Daoy (cell line): Measurements from ENCODE around the gene IL32. TPM values are rescaled to one million over a fixed set of nuclear protein-coding genes. Genes with fewer than 3 reads are reported as not detected.
"Not testable (repeated sequence)": the region's sequence is repeated elsewhere in the genome, so short reads cannot be mapped to it uniquely, and the experiment has no call there.

ENCODE experiments used
- DNase-seq: peaks from one replicate; pipeline ENCODE4 v3.0.0-alpha.2; 2015; ENCODE audit warnings: low read depth
- total RNA-seq: library from RNA; depleted of rRNA; stranded (reverse); fragments of >200 nt; shearing (Covaris generic); gene quantifications from 2 replicates; pipeline ENCODE4 v1.2.3, GENCODE V29; 2014

The IL32 gene
- total RNA-seq, 1 experiment from 2014 or later: 362 TPM

- no peak for DNase-seq
Observed at GRCh38 chr16:3051494-3051893, 13.9 kb upstream of the IL32 start.

DNA sequence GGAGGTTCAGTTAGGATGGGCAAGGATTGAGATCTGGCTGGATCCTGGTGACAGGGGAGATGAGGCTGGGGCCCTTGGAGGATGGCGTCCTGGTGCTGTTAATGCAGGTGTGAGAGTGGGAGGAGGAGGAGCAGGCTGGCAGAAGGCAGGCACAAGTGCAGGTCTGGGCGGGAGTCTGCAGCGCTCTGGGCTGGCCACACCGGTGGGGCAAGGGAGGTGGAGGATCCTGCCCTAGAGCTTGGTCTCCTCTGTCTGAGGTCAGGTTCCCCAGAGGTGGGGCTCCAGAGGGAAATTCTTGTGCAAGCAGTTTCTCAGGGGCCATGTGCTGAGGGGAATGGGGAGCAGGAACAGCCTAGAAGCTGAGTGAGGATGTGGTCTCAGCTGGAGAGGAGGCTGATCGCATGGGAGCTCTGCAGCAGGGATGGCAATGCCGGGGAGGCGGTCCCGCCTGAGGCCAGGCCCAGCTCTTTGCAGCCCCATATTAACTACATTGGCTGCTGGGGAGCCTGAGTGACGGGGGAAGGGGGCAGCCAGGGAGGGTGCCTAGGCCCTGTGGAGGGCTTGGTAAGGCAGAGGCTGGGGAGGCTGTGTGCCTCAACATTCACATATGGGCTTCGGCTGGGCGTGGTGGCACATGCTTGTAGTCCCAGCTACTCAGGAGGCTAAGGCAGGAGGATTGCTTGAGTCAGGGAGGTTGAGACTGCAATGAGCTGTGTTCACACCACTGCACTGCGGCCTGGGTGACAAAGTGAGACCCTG is 12.7 kb upstream of the IL32 start:
- not testable (repeated sequence) for DNase-seq

GRCh38 chr16:3053330-3053710 is 12.1 kb upstream of the IL32 start:
- not testable (repeated sequence) for DNase-seq

DNA sequence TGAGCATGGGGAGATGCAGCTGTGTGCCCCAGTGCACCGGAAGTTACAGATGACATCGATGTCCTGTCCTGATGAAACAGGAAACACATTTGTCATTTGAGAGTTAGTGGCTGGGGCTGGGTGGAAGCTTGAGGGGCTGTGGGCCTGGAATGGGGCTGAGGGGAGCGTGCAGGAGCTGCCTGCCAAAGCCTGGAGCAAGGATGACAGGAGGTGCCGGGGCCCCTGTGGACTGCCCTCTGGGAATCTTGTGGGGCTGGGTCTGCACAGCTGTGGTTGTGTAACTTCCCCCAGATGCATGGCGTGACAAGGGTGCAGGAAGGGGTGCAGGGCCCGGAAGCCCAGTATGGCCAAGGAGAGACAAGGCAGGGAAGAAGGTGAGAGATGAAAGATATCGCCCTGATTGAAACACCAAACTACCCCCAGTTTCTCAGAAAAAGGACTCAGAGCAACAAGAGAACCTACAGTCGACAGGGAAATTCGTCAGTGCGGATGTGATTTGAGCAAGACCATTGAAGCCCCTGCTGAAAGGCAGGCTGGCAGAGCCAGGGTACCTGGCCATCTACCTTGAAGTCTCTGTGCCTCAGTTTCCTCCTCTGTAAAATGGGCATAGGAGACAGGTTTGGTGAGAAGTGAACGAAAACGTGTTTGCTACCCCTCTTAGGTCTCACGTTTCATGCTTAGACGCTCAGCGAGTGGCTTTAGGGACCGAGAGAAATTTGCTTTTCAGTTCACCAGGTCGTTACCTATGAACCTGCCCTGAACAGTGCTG is 10.3 kb upstream of the IL32 start:
- DNase-seq: no peak

DNA sequence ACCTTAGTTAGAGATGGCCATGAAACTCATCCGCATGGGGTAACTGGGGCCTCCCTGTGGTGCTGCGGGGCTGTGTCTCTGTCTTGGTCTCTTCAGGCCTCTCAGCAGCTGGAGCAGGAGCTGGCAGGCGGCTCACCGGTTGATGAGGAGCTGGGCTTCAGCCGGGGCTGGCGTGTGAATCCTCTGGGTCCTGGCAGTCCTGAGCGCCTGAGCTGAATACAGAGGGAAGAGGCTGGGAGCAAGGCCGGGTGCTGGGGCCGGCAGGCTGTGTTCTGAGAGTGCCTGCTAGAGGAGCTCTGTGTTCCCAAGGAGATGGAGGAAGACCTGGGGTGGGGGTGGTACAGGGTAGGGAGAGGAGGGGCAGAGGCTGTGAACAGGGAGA is 9.7 kb upstream of the IL32 start:
- DNase-seq: not testable (repeated sequence)

- no peak for DNase-seq
Observed at GRCh38 chr16:3056336-3057180, 8.9 kb upstream of the IL32 start.

GRCh38 chr16:3057181-3058138 is 8.0 kb upstream of the IL32 start:
- no peak for DNase-seq

DNA sequence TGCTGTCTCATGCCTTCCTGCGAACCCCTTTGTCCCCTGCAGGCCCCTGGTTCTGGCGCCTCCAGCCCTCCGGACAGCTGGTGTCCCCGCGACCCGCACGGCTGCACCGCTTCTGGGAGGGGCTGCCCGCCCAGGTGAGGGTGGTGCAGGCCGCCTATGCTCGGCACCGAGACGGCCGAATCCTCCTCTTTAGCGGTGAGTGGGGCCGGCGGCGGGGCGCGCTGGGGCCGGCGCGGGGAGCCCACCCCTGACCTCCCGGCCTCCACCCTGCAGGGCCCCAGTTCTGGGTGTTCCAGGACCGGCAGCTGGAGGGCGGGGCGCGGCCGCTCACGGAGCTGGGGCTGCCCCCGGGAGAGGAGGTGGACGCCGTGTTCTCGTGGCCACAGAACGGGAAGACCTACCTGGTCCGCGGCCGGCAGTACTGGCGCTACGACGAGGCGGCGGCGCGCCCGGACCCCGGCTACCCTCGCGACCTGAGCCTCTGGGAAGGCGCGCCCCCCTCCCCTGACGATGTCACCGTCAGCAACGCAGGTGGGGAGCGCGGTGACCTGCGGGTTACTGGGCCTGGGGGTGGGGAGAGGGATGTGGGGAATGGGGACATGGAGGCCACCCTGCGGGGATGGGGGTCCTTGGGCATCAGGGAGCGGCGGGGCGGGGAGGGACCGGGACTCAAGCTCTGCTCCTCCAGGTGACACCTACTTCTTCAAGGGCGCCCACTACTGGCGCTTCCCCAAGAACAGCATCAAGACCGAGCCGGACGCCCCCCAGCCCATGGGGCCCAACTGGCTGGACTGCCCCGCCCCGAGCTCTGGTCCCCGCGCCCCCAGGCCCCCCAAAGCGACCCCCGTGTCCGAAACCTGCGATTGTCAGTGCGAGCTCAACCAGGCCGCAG is 7.1 kb upstream of the IL32 start:
- peak; percentile 55 for DNase-seq

GRCh38 chr16:3059041-3059722 is 6.3 kb upstream of the IL32 start:
- DNase-seq: peak; percentile 90

GRCh38 chr16:3059723-3060242 is 5.7 kb upstream of the IL32 start:
- no peak for DNase-seq

GRCh38 chr16:3060339-3061127 is 4.9 kb upstream of the IL32 start:
- DNase-seq: no peak

DNA sequence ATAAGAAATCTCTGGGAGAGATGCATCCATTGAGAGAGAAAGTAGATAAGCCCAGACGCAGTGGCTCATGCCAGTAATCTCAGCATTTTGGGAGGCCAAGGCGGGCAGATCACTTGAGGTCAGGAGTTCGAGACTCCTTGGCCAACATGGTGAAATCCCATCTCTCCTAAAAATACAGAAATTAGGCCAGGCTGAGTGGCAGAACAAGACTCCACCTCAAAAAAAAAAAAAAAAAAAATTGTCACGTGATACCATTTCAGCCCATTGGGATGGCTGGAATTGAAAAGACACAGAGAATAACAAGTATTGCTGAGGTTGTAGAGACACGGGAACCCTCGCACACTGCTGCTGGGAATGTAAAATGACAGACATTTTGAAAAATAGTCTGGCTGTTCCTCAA is 2.9 kb upstream of the IL32 start:
- DNase-seq: no peak

DNA sequence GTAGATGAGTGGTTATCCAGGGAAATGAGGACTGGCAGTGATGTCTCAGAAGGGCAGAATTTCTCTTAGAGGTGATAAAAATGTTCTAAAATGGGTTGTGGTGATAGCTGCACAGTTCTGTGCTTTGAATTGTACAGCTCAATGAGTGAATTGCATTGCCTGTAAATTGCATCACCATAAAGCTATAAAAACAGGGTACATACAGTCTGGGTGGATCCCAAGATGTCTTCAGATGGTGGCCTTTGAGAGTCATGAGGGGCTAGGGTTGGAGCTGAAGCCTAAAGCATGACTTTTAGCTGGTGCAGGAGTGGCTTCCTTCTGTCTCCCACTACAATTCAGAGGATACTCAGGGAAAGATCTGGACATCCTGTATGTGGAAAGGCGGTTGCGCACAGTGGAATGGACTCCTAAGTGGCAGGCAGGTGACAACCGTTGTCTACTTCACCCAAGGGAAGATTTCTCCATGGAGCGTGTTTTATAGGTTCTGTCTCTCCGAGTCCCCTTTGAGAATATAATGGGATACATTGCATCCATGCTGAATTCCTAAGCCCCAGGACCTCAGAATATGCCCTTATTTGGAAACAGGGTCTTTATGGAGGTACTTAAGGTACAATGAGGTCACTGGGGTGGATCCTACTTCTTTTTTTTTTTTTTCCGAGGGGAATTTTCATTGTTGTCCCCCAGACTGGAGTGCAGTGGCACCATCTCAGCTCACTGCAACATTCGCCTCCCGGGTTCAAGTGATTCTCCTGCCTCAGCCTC is 1.6 kb upstream of the IL32 start:
- DNase-seq: no peak

- DNase-seq: no peak
Observed at GRCh38 chr16:3065742-3066439, 451 bp downstream of the IL32 start.

- no peak for DNase-seq
Observed at GRCh38 chr16:3066440-3066748, 954 bp downstream of the IL32 start.

- no peak for DNase-seq
Observed at GRCh38 chr16:3068487-3068886, 3.0 kb downstream of the IL32 start.

DNA sequence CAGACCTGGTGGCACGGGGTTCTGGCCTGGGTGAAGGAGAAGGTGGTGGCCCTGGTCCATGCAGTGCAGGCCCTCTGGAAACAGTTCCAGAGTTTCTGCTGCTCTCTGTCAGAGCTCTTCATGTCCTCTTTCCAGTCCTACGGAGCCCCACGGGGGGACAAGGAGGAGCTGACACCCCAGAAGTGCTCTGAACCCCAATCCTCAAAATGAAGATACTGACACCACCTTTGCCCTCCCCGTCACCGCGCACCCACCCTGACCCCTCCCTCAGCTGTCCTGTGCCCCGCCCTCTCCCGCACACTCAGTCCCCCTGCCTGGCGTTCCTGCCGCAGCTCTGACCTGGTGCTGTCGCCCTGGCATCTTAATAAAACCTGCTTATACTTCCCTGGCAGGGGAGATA is 3.7 kb downstream of the IL32 start:
- not testable (repeated sequence) for DNase-seq
